HG02870 (cell line): Measurements from ENCODE around the gene EMC9.

Experiments used
- ATAC-seq: cut with Tn5 transposase; IDR thresholded peaks from one replicate; pipeline ENCODE4 v1.9.1; 2021; ENCODE audit warnings: mild to moderate bottlenecking, moderate library complexity; ENCODE audit not compliant: unreplicated experiment

Gene EMC9

DNA sequence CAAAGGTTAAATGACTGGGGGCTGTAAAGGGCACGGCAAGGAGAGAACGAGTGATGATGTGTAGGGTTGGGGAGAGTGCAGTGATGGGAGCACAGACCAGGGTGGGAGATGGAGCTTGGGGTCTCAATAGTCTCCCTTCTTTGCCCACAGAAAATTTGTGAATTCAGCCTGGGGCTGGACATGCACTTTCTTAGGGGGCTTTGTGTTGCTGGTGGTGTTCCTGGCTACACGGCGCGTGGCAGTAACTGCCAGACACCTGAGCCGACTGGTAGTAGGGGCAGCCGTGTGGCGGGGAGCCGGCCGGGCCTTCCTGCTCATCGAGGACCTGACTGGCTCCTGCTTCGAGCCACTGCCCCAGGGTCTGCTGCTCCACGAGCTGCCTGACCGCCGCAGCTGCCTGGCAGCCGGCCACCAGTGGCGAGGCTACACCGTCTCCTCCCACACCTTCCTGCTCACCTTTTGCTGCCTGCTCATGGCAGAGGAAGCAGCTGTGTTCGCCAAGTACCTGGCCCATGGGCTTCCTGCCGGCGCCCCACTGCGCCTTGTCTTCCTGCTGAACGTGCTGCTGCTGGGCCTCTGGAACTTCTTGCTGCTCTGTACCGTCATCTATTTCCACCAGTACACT is 9.2 kb downstream of the EMC9 start:
- no peak for ATAC-seq

- no peak for ATAC-seq
Observed at GRCh38 chr14:24131549-24131966, 9.8 kb downstream of the EMC9 start.

DNA sequence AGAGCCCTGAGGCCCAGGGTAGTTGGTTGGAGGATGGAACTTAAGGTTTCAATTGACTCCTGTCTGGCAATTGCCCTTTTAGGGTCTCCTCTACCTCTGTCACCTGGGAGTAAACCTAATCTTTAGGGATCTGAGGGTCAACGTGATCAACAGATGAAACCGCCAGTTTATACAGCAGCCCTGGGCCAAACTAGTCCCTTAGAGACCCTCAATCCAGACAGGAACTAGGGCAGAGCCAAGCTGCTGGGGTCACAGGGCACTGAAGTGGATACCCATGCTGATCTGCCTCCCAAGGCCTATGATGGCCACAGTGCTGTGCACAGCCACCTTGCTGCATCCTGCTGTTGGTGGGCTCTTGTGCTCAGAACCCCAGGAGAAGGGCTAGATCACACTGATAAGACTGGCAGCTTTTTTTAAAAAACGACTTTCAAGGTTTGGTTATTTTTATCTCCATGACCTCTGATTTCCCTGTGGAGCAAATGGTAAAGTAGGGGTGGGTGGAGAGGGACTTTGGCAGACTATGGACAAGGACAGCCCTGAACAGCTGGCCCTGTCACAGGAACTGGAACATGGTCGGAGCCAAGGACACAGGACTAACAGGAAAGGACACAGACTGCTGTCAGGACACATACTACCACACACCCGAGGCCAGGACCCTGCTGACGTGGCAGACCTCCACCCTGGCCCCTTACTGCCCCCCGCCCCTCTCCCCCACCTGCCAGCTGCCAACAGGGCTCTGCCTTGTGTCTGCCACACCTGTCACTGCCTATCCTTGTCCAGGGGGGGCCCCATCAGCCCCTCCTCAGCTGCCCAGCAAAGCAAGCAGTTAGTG is 10.5 kb downstream of the EMC9 start:
- no peak for ATAC-seq

- no peak for ATAC-seq
Observed at GRCh38 chr14:24130380-24130716, 11.0 kb downstream of the EMC9 start, which contains the start of gene FITM1. Gene FITM1 (plus strand): TSS chr14:24130659. CDS start chr14:24131564, 905 bp downstream.

GRCh38 chr14:24129410-24129998 is 11.9 kb downstream of the EMC9 start:
- no peak for ATAC-seq

GRCh38 chr14:24127673-24128072 is 13.7 kb downstream of the EMC9 start:
- ATAC-seq, result no peak

DNA sequence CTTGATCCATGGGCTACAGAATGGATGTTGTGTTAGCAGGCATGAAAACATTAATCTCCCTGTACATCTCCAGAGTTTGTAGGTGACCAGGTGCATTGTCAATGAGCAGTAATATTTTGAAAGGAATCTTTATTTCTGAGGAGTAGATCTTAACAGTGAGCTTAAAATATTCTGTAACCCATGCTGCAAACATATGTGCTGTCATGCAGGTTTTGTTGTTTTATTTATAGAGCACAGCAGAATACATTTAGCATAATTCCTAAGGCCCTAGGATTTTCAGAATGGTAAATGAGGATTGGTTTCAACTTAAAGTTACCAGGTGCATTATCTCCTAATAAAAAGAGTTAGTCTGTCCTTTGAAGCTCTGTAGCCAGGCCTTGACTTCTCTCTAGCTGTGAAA is 14.5 kb downstream of the EMC9 start:
- ATAC-seq, result no peak

GRCh38 chr14:24123424-24124417 is 17.7 kb downstream of the EMC9 start:
- peak; percentile 63 for ATAC-seq

DNA sequence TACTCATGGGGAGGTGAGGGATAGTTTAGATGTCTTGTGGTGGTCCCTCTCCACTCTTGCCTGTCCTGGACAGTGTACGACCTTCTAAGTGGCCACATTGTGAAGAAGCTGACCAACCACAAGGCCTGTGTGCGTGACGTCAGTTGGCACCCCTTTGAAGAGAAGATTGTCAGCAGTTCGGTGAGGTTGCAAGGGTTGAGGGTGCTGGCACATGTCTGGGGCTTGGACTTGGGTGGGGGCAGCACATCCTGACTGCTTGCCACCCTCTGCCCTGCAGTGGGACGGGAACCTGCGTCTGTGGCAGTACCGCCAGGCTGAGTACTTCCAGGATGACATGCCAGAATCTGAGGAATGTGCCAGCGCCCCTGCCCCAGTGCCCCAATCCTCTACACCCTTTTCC is 18.5 kb downstream of the EMC9 start:
- ATAC-seq, result no peak

DNA sequence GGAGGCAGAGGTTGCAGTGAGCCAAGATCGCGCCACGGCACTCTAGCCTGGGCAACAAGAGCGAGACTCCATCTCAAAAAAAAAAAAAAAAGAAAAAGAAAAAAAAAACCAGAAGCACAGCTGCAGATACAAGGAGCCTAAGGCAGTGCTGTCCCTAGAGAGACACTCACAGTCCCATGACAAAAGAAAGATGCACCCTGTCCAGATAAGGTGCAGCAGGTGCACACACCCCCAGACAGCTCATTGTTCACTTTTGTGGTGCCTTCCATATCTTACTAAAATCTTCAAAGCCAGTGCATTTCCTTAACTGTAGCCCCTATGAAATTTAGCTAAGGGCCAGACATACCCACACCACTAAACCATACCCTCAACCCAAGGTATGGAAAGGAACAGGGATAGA is 19.0 kb downstream of the EMC9 start:
- no peak for ATAC-seq

DNA sequence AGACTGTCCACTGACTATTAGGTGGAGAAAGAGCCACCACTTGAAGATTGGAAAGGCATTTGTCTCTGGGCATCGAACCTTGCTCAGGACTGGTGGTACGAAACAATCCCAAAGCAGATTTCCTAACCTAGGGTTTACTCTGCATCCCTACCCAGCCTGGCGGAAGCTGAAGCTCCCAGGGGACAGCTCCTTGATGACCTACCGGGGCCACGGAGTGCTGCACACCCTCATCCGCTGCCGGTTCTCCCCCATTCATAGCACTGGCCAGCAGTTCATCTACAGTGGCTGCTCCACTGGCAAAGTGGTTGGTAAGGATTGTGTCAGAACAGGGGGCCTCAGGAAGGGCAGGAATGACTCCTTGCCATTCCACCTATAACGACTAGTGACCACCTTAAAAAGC is 20.2 kb downstream of the EMC9 start:
- ATAC-seq, result no peak

DNA sequence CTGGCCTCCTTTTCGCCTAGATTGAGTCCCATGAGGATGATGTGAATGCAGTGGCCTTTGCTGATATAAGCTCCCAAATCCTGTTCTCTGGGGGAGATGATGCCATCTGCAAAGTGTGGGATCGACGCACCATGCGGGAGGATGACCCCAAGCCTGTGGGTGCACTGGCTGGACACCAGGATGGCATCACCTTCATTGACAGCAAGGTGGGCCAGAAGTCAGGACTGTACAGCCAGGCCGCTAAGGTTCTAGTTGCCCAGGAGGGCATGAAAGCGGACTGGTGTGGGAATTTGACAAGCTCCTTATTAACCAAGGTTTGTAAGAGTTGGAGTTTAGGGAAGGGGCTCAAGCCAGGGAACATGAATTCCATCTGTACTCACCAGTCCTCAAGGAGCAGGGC is 21.7 kb downstream of the EMC9 start:
- no peak for ATAC-seq

DNA sequence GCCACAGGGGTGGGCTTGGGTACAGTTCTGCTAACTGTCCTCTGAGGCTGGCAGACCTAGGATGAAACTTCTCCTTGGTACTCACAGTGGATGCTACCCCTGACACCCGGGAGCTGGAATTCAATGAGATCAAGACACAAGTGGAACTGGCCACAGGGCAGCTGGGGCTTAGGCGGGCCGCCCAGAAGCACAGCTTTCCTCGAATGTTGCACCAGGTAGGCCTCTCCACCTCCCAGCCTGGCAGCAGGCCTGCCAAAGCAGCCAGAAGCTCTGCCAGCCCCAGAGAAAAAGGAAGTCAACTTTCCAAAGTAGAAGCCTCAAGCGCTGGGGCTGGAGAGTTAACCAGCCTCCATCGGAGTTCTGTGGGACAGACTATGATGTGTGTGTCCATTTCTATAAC is 24.2 kb downstream of the EMC9 start:
- ATAC-seq, result no peak

DNA sequence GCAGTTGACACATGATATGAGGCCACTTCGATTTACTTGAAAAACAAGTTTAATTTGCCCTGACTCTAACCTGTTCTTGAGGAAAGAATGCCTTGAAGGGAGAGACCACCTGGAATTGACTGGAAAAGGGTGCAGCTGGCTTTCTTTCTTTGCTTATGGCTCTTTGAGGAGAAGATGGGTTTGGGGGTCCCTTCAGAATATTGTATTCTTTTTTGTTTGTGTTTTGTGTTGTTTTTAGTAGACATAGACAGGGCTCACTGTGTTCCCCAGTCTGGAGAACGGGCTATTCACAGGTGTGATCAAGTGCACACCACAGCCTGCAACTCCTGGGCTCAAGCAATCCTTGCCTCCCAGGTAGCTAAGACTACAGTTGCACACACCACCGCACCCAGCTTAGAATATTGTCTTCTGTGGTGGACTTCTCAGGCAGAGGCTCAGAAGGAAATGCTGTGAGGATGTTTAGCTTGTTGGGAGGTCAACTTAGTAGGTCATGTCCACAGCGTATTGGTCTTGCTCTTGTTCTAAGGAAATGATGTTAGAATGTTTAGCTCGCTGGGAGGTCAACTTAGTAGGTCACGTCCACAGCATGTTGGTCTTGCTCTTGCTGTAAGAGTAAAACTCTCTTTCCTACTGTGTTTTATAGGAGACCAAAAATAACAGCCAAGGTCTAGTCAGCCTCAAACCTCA is 25.1 kb downstream of the EMC9 start:
- ATAC-seq, result no peak

DNA sequence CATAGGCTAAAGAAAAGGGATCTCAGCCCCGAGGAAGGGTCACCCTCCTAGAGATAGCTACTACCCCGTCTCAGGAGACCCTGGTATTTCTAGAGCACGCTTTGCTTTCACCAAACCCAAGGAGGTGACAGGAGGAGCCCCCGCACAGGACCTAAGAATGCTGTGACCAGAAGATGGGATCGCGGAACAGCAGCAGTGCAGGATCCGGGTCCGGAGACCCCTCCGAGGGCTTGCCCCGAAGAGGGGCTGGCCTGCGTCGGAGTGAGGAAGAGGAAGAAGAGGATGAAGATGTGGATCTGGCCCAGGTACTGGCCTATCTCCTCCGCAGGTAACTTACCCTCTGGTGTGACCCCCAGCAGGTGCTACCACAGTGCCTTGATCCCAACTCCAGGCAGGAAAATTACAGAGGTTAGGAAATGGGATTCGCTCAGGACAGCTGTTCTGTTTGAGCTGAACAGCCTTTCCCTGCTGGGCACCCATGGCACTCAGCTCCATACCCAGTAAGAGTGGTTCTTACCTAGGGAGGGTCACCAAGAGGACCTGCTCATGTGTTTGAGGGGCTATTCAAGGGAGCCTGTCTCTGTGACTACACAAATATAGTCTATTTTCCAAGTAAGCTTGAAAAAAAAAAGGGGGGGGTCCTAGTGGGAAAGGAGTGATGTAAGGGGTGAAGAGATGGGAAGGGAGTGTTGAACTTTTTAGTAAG is 25.8 kb downstream of the EMC9 start:
- ATAC-seq, result no peak

DNA sequence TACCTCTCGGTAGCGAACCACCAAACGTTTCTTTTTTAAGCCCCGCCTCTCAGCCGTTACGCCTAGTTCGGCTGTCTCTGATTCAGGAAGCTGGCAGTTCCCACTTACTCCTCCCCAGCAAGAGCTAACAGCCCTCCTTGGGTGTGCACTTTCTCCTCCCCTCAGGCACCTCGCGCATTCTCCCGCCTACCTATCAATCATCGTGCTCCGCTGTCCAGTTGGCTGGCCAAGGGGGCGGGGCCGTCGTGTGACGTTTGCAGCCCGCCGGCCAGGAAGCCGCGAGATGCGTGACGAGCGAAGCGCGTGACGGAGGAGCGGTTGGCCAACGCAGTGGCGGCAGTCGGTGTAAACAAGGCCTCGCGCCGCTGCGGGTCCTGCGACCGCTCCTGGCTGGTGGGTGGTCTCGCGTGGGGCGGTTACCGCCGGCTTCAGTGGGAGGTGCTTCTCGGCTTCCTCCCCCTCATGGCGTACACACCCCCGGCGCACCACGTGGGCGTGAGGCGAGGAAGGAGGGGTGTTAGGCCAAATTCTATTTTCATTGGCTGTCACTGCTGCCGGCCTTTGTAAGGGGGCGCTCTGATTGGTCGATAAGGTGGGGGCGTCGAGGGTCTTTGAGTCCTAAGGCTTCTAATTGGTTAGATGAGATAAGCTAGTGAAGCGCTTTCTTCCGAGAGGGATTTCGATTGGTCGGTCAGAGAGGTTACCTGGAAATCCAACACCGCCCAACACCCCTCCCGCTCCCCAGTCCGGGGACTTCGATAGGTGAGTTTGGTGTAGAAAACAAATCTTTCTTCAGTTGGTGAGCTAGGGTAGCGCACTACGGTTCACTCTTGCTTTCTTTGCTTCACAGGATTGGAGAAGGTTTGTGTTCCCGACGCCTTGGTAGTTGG is 26.6 kb downstream of the EMC9 start, which contains the start of the genes DCAF11 and NRL:
DCAF11 (plus strand) TSS at position 246 of the 890 bp plus-strand sequence. CDS start 818 bp downstream, outside the sequence.
NRL (minus strand) TSS at position 418 of the 890 bp plus-strand sequence. CDS start 32,101 bp downstream, outside the sequence.
- peak; percentile 85 for ATAC-seq

DNA sequence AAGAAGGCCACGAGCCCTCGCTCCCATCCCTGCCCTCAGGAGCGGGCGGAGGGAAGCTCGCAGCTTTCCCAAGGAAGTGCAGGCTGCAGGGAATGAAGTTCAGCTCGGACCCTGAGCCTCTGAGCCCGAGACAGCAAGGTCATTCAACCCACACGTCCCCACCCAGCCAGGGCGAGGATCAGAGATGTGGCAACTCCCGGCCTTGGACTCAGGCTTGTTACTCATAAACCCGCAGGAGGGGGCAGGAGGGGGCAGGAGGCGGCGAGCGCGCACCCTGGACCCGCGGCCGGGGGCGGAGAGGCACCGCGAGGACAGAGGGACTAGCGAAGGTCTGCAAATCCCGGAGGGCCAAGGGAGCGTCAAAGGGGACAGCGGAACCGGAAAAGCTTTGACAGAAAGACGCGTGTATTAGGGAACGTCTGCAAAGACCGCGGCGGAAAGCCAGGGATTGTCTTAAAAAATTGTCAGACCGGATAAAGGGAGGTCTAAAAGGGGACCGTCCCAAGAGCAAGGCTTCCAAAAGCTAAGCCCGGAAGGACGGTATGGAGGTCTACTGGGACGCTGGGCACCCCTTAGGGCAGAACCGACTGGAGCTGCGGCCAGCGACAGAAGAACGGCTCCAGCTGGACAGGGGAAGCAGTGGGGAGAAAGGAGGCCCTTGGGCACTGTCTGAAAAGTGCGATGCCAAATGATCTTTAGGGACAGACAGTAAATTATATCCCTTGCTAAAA is 27.4 kb downstream of the EMC9 start:
- ATAC-seq, result peak; percentile 24

DNA sequence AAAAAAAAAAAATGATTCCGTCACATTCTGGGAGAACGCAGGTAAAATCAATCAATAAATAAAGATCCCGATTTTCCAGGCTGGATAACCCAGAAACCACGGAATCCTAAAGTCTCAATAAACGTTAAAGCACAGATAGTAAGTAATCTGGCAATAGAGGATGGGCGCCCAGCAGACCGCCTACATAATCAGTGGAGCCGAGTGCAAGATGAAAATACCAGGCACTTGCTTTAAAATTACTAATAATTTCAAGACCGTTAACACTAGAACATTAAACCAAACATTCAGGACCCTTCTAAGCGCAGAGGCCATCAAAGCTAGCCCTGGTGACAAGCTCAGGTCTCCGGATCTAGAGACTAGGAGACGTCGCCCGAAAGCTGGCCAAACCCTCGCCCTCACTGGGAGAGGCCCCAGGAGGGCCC is 28.0 kb downstream of the EMC9 start:
- ATAC-seq, result no peak
